Measurements from ENCODE around the gene HID1.

DNA sequence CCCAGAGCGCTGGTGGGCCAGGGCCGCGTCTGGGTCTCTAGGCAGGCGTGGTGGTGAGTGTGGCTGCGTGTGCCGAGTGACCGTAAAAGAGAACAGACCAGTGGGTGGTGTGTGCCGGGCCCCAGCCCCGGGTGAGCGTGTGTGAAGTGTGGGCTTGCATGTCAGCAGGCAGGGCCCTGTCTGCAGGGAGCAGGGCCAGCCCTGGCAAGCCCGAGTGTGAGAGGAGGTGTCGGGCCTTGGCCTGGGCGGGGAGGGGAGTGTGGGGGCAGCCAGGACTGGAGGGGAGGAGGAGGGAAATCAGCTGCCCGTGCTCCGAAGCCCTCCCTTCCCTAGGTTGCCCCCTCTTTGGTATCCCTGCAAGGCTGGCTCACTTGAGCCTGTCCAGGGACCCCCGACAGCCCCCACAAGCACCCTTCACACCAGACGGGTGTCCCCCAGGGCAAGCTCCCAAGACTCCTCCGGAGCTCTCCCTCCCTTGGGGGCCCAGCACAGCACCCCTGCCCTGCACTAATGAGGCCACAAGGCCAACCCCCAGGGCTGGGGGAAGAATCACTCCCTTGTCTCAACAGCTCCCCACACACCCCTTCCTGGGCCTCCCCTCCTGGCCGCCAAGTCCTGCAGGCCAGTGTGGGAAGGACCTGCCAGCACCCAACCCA is 51.4 kb downstream of the HID1 start:
- TF ChIP-seq POLR2A (IDR thresholded peaks at IDR 0.05) = no peak
- TF ChIP-seq, protein P1, sequence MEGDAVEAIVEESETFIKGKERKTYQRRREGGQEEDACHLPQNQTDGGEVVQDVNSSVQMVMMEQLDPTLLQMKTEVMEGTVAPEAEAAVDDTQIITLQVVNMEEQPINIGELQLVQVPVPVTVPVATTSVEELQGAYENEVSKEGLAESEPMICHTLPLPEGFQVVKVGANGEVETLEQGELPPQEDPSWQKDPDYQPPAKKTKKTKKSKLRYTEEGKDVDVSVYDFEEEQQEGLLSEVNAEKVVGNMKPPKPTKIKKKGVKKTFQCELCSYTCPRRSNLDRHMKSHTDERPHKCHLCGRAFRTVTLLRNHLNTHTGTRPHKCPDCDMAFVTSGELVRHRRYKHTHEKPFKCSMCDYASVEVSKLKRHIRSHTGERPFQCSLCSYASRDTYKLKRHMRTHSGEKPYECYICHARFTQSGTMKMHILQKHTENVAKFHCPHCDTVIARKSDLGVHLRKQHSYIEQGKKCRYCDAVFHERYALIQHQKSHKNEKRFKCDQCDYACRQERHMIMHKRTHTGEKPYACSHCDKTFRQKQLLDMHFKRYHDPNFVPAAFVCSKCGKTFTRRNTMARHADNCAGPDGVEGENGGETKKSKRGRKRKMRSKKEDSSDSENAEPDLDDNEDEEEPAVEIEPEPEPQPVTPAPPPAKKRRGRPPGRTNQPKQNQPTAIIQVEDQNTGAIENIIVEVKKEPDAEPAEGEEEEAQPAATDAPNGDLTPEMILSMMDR (IDR thresholded peaks at IDR 0.05) = no peak
- TF ChIP-seq EP300 (IDR thresholded peaks at IDR 0.05) = no peak
